Trophoblast cell (in vitro differentiated cells and primary cell): ENCODE data around the gene FBXL17.

Experiments used
- DNase-seq, 2 donors: peaks; one replicate each; pipeline ENCODE4 v3.0.0-alpha.2; 2016
- H2AFZ ChIP-seq: 2 replicates; pipeline ENCODE4 v1.6.1; 2013; ENCODE audit warnings: low read length, moderate library complexity, mild to moderate bottlenecking; ENCODE audit not compliant: insufficient read depth, poor library complexity
- H2AK5ac ChIP-seq: 2 replicates; pipeline ENCODE4 v1.6.1; 2013; ENCODE audit warnings: mild to moderate bottlenecking, low read length
- H2BK120ac ChIP-seq: 2 replicates; pipeline ENCODE4 v1.6.1; 2013; ENCODE audit warnings: low read length, mild to moderate bottlenecking, moderate library complexity; ENCODE audit not compliant: insufficient read depth, poor library complexity
- H2BK12ac ChIP-seq: 2 replicates; pipeline ENCODE4 v1.6.1; 2013; ENCODE audit warnings: mild to moderate bottlenecking, low read length, moderate library complexity
- H2BK5ac ChIP-seq: 2 replicates; pipeline ENCODE4 v1.6.1; 2013; ENCODE audit warnings: low read length, low read depth, moderate library complexity, mild to moderate bottlenecking; ENCODE audit not compliant: poor library complexity
- H3K14ac ChIP-seq: 2 replicates; pipeline ENCODE4 v1.6.1; 2013; ENCODE audit warnings: mild to moderate bottlenecking, low read length
- H3K18ac ChIP-seq: 2 replicates; pipeline ENCODE4 v1.6.1; 2013; ENCODE audit warnings: mild to moderate bottlenecking, low read length
- H3K23ac ChIP-seq: 2 replicates; pipeline ENCODE4 v1.6.1; 2013; ENCODE audit warnings: low read length
- H3K27ac ChIP-seq: 2 replicates; pipeline ENCODE4 v1.5.1; 2013; ENCODE audit warnings: low read depth, mild to moderate bottlenecking, inconsistent platforms, low read length, moderate library complexity
- H3K27me3 ChIP-seq: 2 replicates; pipeline ENCODE4 v1.6.1; 2013; ENCODE audit warnings: inconsistent platforms, mild to moderate bottlenecking, low read length, moderate library complexity; ENCODE audit not compliant: insufficient read depth
- H3K36me3 ChIP-seq, 2 experiments: 1 replicate in 1 of 2; 2 replicates in 1 of 2; pipeline ENCODE4 v1.6.1; 2013; ENCODE audit warnings: low read length in 2 of 2, mild to moderate bottlenecking in 2 of 2, moderate library complexity in 1 of 2; ENCODE audit not compliant: insufficient read depth in 2 of 2, control insufficient read depth in 1 of 2
- H3K4ac ChIP-seq: 2 replicates; pipeline ENCODE4 v1.6.1; 2013; ENCODE audit warnings: low read depth, mild to moderate bottlenecking, low read length, moderate library complexity
- H3K4me1 ChIP-seq, 2 experiments: 1 replicate in 1 of 2; 2 replicates in 1 of 2; pipeline ENCODE4 v1.6.1; 2013; ENCODE audit warnings: low read length in 2 of 2, mild to moderate bottlenecking in 2 of 2, moderate library complexity in 1 of 2; ENCODE audit not compliant: insufficient read depth in 2 of 2, control insufficient read depth in 1 of 2
- H3K4me2 ChIP-seq: 2 replicates; pipeline ENCODE4 v1.6.1; 2013; ENCODE audit warnings: inconsistent platforms, mild to moderate bottlenecking, low read length, moderate library complexity
- H3K4me3 ChIP-seq: 2 replicates; pipeline ENCODE4 v1.5.1; 2013; ENCODE audit warnings: mild to moderate bottlenecking, low read depth, low read length, inconsistent platforms
- H3K79me1 ChIP-seq: one replicate; pipeline ENCODE4 v1.6.1; 2013; ENCODE audit warnings: low read length
- H3K79me2 ChIP-seq: 2 replicates; pipeline ENCODE4 v1.6.1; 2013; ENCODE audit warnings: low read length, mild to moderate bottlenecking; ENCODE audit not compliant: control insufficient read depth, insufficient read depth, poor library complexity
- H3K9ac ChIP-seq: 2 replicates; pipeline ENCODE4 v1.6.1; 2013; ENCODE audit warnings: mild to moderate bottlenecking, low read length
- H3K9me3 ChIP-seq: 2 replicates; pipeline ENCODE4 v1.6.1; 2013; ENCODE audit warnings: low read depth, mild to moderate bottlenecking, control low read depth, inconsistent platforms, low read length; ENCODE audit not compliant: insufficient read depth
- H4K12ac ChIP-seq: 2 replicates; pipeline ENCODE4 v1.6.1; 2013; ENCODE audit warnings: low read depth, mild to moderate bottlenecking, low read length, moderate library complexity
- H4K8ac ChIP-seq: 2 replicates; pipeline ENCODE4 v1.6.1; 2013; ENCODE audit warnings: low read depth, mild to moderate bottlenecking, low read length, moderate library complexity
- H4K91ac ChIP-seq: one replicate; pipeline ENCODE4 v1.6.1; 2013; ENCODE audit warnings: low read depth, mild to moderate bottlenecking, low read length, moderate library complexity
- WGBS: extraction: QIAGEN DNeasy Blood & Tissue Kit; methylation state at CpG from one replicate; pipeline ENCODE4 v1.1.7; 2013; ENCODE audit warnings: missing lambda C conversion rate; ENCODE audit not compliant: insufficient read length, insufficient coverage; ENCODE audit errors: extremely low coverage; 5-methylcytosine and 5-hydroxymethylcytosine counted together

Gene FBXL17

GRCh38 chr5:107855171-107855570 is 526.7 kb downstream of the FBXL17 start:
- no peak overlapping the region for H2BK12ac ChIP-seq
- no peak overlapping the region for H4K8ac ChIP-seq
- no peak overlapping the region for H3K4me3 ChIP-seq
- H3K4me2 ChIP-seq: no peak overlapping the region
- no peaks in the 10 kb centered on the region for H3K79me1 ChIP-seq
- H4K91ac ChIP-seq: no peak overlapping the region
- no peak overlapping the region for H3K27ac ChIP-seq
- H3K9ac ChIP-seq: no peak overlapping the region
- H3K18ac ChIP-seq: no peak overlapping the region
- WGBS: no CpG with 5 or more reads among the region's 2 CpGs
- H3K79me2 ChIP-seq: no peaks in the 10 kb centered on the region
- H2AFZ ChIP-seq: no peak overlapping the region
- H3K4ac ChIP-seq: no peak overlapping the region
- H2BK120ac ChIP-seq: no peak overlapping the region
- H3K9me3 ChIP-seq: no peaks in the 10 kb centered on the region
- no peak for DNase-seq
- H2BK5ac ChIP-seq: no peak overlapping the region
- H4K12ac ChIP-seq: no peak overlapping the region
- no peaks in the 10 kb centered on the region for H3K36me3 ChIP-seq
- H2AK5ac ChIP-seq: no peak overlapping the region
- H3K4me1 ChIP-seq: no peaks in the 10 kb centered on the region
- H3K23ac ChIP-seq: no peak overlapping the region
- no peaks in the 10 kb centered on the region for H3K27me3 ChIP-seq
- no peak overlapping the region for H3K14ac ChIP-seq

GRCh38 chr5:107853696-107854095 is 528.2 kb downstream of the FBXL17 start:
- H2BK12ac ChIP-seq: no peak overlapping the region
- no peaks in the 10 kb centered on the region for H3K79me2 ChIP-seq

GRCh38 chr5:107853031-107853430 is 528.9 kb downstream of the FBXL17 start:
- Histone ChIP-seq H2BK120ac (no peak overlapping the region), H3K14ac (no peak overlapping the region), H2BK12ac (no peak overlapping the region), H4K8ac (no peak overlapping the region), H4K91ac (no peak overlapping the region), H3K79me1 (no peaks in the 10 kb centered on the region), H2AFZ (no peak overlapping the region), H3K4me1 (no peaks in the 10 kb centered on the region), H3K27ac (no peak overlapping the region), H4K12ac (no peak overlapping the region), H3K18ac (no peak overlapping the region), H3K36me3 (no peaks in the 10 kb centered on the region), H3K4ac (no peak overlapping the region), H3K23ac (no peak overlapping the region), H2BK5ac (no peak overlapping the region), H3K4me2 (no peak overlapping the region), H3K9ac (peak overlapping the region; percentile 47), H3K9me3 (no peaks in the 10 kb centered on the region), H3K79me2 (no peaks in the 10 kb centered on the region), H2AK5ac (no peak overlapping the region), H3K4me3 (no peak overlapping the region), H3K27me3 (no peaks in the 10 kb centered on the region)
- peak in 1 of 2 donors; percentile 25 for DNase-seq
- no CpG with 5 or more reads among the region's 8 CpGs for WGBS

More at GRCh38 chr5:107853696-107854095, 528.2 kb downstream of the FBXL17 start:
- Histone ChIP-seq H2AFZ (no peak overlapping the region), H4K8ac (no peak overlapping the region), H2BK120ac (no peak overlapping the region), H2BK5ac (no peak overlapping the region), H3K27me3 (no peaks in the 10 kb centered on the region), H3K4me3 (no peak overlapping the region), H3K36me3 (no peaks in the 10 kb centered on the region), H3K27ac (no peak overlapping the region), H3K23ac (no peak overlapping the region), H3K4me1 (no peaks in the 10 kb centered on the region), H3K4me2 (no peak overlapping the region), H3K4ac (no peak overlapping the region), H3K18ac (no peak overlapping the region), H3K9ac (no peak overlapping the region), H4K91ac (no peak overlapping the region), H3K14ac (no peak overlapping the region), H3K9me3 (no peaks in the 10 kb centered on the region), H4K12ac (no peak overlapping the region), H2AK5ac (no peak overlapping the region), H3K79me1 (no peaks in the 10 kb centered on the region)
- no CpG with 5 or more reads among the region's 6 CpGs for WGBS
- DNase-seq: no peak

GRCh38 chr5:107849118-107849517 is 532.8 kb downstream of the FBXL17 start:
- Histone ChIP-seq H3K4me2 (no peak overlapping the region), H3K79me2 (no peaks in the 10 kb centered on the region), H2BK5ac (no peak overlapping the region), H3K79me1 (no peaks in the 10 kb centered on the region), H2BK120ac (no peak overlapping the region), H3K9ac (no peak overlapping the region), H3K18ac (no peak overlapping the region), H2AFZ (no peak overlapping the region), H3K14ac (no peak overlapping the region), H4K12ac (no peak overlapping the region), H4K91ac (no peak overlapping the region), H4K8ac (no peak overlapping the region), H2AK5ac (no peak overlapping the region), H3K23ac (no peak overlapping the region), H3K4ac (no peak overlapping the region), H3K9me3 (no peaks in the 10 kb centered on the region), H3K36me3 (no peaks in the 10 kb centered on the region), H3K27me3 (no peaks in the 10 kb centered on the region), H2BK12ac (no peak overlapping the region), H3K4me3 (no peak overlapping the region), H3K4me1 (no peaks in the 10 kb centered on the region), H3K27ac (no peak overlapping the region)
- no peak for DNase-seq
- WGBS: no CpG with 5 or more reads among the region's 5 CpGs
